Left ventricle myocardium superior (tissue), 1 donor: ENCODE results near the gene GCGR. TPM values are rescaled to one million over a fixed set of nuclear protein-coding genes. Genes with fewer than 3 reads are reported as not detected.

Experiments used
- total RNA-seq: library from RNA; stranded (reverse); fragmentation: NEBNext Ultra II Directional; extraction: Animal tissue kit (Norgen Biotek cat#: 25700); gene quantifications from one replicate; pipeline ENCODE4 v1.2.1, GENCODE V29; 2021
- donor health status: DM: no; HTN: yes; CAD: no; lungs with severe emphysema.

Gene GCGR
- total RNA-seq, 1 donor from 2014 or later, result not detected

Other genes starting within 250 kb of the GCGR start
- gene NPLOC4, start 167.0 kb upstream of the GCGR start, total RNA-seq, result 86.4 TPM
- gene TSPAN10, start 167.0 kb upstream of the GCGR start, total RNA-seq, result not detected
- not detected for gene PDE6G, start 147.6 kb upstream of the GCGR start, total RNA-seq
- 12.4 TPM for gene OXLD1, start 137.5 kb upstream of the GCGR start, total RNA-seq
- gene CCDC137, start 137.4 kb upstream of the GCGR start, total RNA-seq, result 6.2 TPM
- gene ARL16, start 120.4 kb upstream of the GCGR start, total RNA-seq, result 12.0 TPM
- 42.1 TPM for gene HGS, start 120.1 kb upstream of the GCGR start, total RNA-seq
- gene MRPL12, start 100.8 kb upstream of the GCGR start, total RNA-seq, result 184 TPM
- 8.6 TPM for gene SLC25A10, start 91.9 kb upstream of the GCGR start, total RNA-seq
- gene MCRIP1, start 29.1 kb downstream of the GCGR start, total RNA-seq, result 103 TPM
- 0.67 TPM for gene PPP1R27, start 30.9 kb downstream of the GCGR start, total RNA-seq
- 362 TPM for gene P4HB, start 56.4 kb downstream of the GCGR start, total RNA-seq
- 114 TPM for gene ARHGDIA, start 67.2 kb downstream of the GCGR start, total RNA-seq
- gene ALYREF, start 87.4 kb downstream of the GCGR start, total RNA-seq, result 32.0 TPM
- 173 TPM for gene ANAPC11, start 87.6 kb downstream of the GCGR start, total RNA-seq
- 0.69 TPM for gene NPB, start 98.1 kb downstream of the GCGR start, total RNA-seq
- 28.4 TPM for gene PCYT2, start 107.2 kb downstream of the GCGR start, total RNA-seq
- gene SIRT7, start 114.0 kb downstream of the GCGR start, total RNA-seq, result 6.3 TPM
- gene MAFG, start 123.6 kb downstream of the GCGR start, total RNA-seq, result 27.5 TPM
- gene PYCR1, start 133.2 kb downstream of the GCGR start, total RNA-seq, result 4.0 TPM
- gene MYADML2, start 143.1 kb downstream of the GCGR start, total RNA-seq, result 4.0 TPM
- gene NOTUM, start 157.0 kb downstream of the GCGR start, total RNA-seq, result 0.52 TPM
- 25.4 TPM for gene ASPSCR1, start 173.5 kb downstream of the GCGR start, total RNA-seq
- 27.0 TPM for gene CENPX, start 218.7 kb downstream of the GCGR start, total RNA-seq
- gene LRRC45, start 219.2 kb downstream of the GCGR start, total RNA-seq, result 6.3 TPM
- gene RAC3, start 227.5 kb downstream of the GCGR start, total RNA-seq, result 1.8 TPM
- gene DCXR, start 233.5 kb downstream of the GCGR start, total RNA-seq, result 177 TPM
- gene RFNG, start 247.7 kb downstream of the GCGR start, total RNA-seq, result 21.8 TPM
- 90.6 TPM for gene GPS1, start 247.7 kb downstream of the GCGR start, total RNA-seq